ENCODE data around the gene GDPD4.

GDPD4 gene

DNA sequence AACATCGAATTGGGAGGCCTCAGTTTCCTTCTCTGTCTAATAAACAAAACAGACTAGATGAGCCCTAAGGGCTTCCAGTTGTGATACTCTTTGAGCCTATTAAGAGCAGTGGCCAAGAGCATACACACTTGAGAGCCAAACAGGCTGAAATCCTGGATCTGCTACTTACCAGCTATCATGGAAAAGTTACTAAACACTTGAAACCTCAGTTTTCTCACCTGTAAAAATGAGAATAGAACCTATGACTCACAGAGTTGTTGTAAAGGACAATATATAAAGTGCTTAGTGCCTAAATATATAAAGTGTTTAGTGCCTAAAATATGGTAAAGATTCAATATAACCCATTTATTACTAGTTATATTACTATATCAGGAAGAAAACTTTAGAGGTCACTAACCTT, 23.7 kb upstream of the GDPD4 start:
- TF ChIP-seq, protein P1, sequence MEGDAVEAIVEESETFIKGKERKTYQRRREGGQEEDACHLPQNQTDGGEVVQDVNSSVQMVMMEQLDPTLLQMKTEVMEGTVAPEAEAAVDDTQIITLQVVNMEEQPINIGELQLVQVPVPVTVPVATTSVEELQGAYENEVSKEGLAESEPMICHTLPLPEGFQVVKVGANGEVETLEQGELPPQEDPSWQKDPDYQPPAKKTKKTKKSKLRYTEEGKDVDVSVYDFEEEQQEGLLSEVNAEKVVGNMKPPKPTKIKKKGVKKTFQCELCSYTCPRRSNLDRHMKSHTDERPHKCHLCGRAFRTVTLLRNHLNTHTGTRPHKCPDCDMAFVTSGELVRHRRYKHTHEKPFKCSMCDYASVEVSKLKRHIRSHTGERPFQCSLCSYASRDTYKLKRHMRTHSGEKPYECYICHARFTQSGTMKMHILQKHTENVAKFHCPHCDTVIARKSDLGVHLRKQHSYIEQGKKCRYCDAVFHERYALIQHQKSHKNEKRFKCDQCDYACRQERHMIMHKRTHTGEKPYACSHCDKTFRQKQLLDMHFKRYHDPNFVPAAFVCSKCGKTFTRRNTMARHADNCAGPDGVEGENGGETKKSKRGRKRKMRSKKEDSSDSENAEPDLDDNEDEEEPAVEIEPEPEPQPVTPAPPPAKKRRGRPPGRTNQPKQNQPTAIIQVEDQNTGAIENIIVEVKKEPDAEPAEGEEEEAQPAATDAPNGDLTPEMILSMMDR (IDR thresholded peaks at IDR 0.05; ENCODE audit: low read depth, low read length): no peak
- no peak overlapping the region for H3K4me3 ChIP-seq (ENCODE audit: low read depth, low read length)
- DNase-seq (ENCODE audit: low read depth, low spot score): no peak
- in situ Hi-C loops (cut with HindIII; ENCODE audit: low sequenced_read_pairs): no loop called here

DNA sequence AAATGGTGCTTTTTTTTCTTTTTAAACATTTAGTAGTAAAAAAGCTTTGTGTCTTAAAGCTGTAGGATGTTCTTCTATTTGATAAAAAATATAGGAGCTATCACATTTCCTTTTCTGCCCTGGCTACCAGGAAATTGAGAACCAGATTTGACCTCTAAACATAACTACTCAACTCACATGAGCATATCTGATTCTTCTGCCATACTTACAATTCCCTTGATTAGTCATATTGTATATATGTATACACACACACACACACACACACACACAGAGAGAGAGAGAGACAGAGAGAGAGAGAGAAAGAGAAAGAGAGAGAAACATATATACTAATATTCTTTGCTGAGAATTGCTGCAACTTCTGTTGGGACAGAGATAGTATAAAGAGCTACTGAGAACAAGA, 23.0 kb upstream of the GDPD4 start:
- in situ Hi-C loops (cut with HindIII; ENCODE audit: low sequenced_read_pairs): no loop called here
- DNase-seq (ENCODE audit: low read depth, low spot score): no peak
- TF ChIP-seq, protein P1 (IDR thresholded peaks at IDR 0.05; ENCODE audit: low read depth, low read length): no peak
- no peak overlapping the region for H3K4me3 ChIP-seq (ENCODE audit: low read depth, low read length)

DNA sequence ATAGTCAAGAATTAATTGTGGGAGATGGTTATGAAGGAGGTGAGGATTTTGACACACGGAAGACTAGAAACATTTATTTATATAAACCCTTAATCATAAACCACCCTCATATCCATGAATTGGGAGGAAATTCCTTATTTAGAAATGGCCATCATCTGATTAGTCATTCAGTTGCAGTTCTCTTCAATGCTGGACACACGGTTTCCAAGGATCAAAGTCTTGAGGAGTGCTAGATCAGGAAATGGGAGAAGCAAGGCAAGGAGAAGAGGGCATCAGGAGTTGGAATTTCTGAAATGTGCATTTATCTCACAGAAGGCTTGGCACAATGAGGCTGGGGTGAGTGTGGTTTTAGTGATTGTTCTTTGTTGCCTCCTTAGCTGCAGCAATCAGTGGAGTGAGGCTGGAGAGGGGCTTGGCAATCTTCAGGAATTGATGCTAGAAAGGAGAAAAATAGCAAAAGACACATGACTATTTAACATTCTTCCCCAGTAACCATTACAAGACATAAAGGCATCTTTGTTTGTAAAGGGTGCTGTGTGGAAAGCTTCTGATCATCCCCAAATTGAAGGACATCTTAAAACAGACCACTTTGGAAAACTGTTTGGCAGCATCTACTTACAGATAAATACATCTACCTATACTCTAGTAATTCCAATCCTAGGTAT, 21.6 kb upstream of the GDPD4 start:
- TF ChIP-seq, protein P1 (IDR thresholded peaks at IDR 0.05; ENCODE audit: low read depth, low read length): no peak
- in situ Hi-C loops (cut with HindIII; ENCODE audit: low sequenced_read_pairs): no loop called here
- no peak overlapping the region for H3K4me3 ChIP-seq (ENCODE audit: low read depth, low read length)
- peak; percentile 55 for DNase-seq (ENCODE audit: low read depth, low spot score)

DNA sequence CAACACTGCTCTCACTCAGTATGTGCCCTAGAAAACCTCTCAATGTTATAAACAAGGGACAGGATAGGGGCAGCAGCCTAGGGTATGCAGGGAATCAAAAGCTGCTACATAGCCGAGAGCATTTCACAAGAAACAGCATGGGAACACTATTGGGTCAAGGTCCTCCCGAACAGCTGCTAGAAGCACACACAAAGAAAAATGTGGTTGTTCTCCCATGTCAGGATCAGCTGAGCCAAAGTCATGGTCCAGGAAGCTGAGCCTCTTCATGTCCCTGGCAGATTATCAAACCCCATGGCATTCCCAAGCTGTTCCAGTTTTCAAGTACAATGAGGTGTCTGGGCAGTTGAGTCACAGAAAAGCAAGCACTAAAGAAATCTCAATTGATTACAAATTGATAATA, 21.0 kb upstream of the GDPD4 start:
- no peak overlapping the region for H3K4me3 ChIP-seq (ENCODE audit: low read depth, low read length)
- DNase-seq (ENCODE audit: low read depth, low spot score): peak; percentile 83
- in situ Hi-C loops (cut with HindIII; ENCODE audit: low sequenced_read_pairs): no loop called here
- TF ChIP-seq, protein P1 (IDR thresholded peaks at IDR 0.05; ENCODE audit: low read depth, low read length): no peak

DNA sequence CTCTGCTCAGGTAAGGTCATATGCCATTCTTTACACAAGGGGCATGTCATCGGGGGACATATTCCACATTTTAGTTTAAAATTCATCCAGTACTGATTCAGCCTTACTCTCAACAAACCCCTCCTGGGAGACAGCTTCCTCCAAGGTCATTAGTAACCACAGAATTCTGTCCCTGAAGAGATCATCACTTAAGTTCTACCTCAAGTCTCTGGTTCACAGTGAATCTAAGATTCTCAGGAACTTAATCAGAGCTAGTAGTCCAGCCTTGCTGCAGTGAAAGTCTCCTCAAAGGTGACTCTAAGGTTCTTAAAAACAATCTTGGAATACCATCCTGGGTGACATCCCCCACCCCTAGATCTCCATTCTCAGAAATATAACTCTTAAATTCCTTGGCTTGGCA, 18.9 kb upstream of the GDPD4 start:
- no peak overlapping the region for H3K4me3 ChIP-seq (ENCODE audit: low read depth, low read length)
- TF ChIP-seq, protein P1 (IDR thresholded peaks at IDR 0.05; ENCODE audit: low read depth, low read length): no peak
- in situ Hi-C loops (cut with HindIII; ENCODE audit: low sequenced_read_pairs): no loop called here
- DNase-seq (ENCODE audit: low read depth, low spot score): peak; percentile 10

DNA sequence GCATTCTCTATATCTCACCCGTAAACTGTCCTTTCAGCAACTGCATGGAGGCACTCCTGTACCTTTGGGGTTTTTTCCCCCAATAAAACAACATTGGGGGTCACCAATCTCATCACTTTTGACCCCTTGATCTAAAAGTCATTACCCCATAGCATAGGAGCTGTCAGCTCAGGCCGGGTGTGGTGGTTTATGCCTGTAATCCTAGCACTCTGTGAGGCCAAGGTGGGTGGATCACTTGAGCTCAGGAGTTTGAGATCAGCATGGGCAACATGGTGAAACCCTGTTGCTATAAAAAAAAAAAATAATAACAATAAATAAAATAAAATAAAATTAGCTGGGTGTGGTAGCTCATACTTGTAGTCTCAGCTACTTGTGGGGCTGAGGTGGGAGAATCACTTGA, 17.1 kb upstream of the GDPD4 start:
- in situ Hi-C loops (cut with HindIII; ENCODE audit: low sequenced_read_pairs): no loop called here
- TF ChIP-seq, protein P1 (IDR thresholded peaks at IDR 0.05; ENCODE audit: low read depth, low read length): no peak
- H3K4me3 ChIP-seq (ENCODE audit: low read depth, low read length): no peak overlapping the region
- no peak for DNase-seq (ENCODE audit: low read depth, low spot score)

Data from astrocyte of the spinal cord (primary cell).